OCI-LY3 (cell line): ENCODE data around the gene NOC4L.

Source experiments
- H2AFZ ChIP-seq: fragments of 200-600, 300-600 bp; shearing (Covaris generic); 2 replicates; pipeline ENCODE4 v1.6.0; 2014; ENCODE audit warnings: antibody characterized with exemption, low read depth, low read length
- H3K27ac ChIP-seq: fragments of 200-600, 300-600 bp; sonication (generic); 2 replicates; pipeline ENCODE4 v1.5.1; 2014; ENCODE audit warnings: mild to moderate bottlenecking, low read length, moderate library complexity, mixed read lengths
- H3K27me3 ChIP-seq: fragments of 200-600, 300-600 bp; sonication (generic); 2 replicates; pipeline ENCODE4 v1.6.1; 2014; ENCODE audit warnings: low read depth, low read length, mixed read lengths
- H3K36me3 ChIP-seq: fragments of 200-600, 300-600 bp; sonication (generic); replicated peaks from 2 replicates; pipeline ENCODE3; 2014; ENCODE audit warnings: low read depth, low read length, mixed read lengths
- H3K4me1 ChIP-seq: fragments of 300-600, 200-600 bp; sonication (generic); 2 replicates; pipeline ENCODE4 v1.6.1; 2014; ENCODE audit warnings: low read length, mixed read lengths
- H3K4me2 ChIP-seq: fragments of 200-600, 300-600 bp; sonication (generic); 2 replicates; pipeline ENCODE4 v1.6.1; 2014; ENCODE audit warnings: low read length, mixed read lengths
- H3K4me3 ChIP-seq: fragments of 300-600, 200-600 bp; sonication (generic); 2 replicates; pipeline ENCODE4 v1.5.1; 2014; ENCODE audit warnings: antibody characterized with exemption, mild to moderate bottlenecking, low read length, moderate library complexity
- H3K79me2 ChIP-seq: fragments of 300-600, 200-600 bp; shearing (Covaris generic); 2 replicates; pipeline ENCODE4 v1.6.1; 2014; ENCODE audit warnings: mild to moderate bottlenecking, low read length, mixed read lengths
- H3K9ac ChIP-seq: fragments of 300-600, 200-600 bp; shearing (Covaris generic); 2 replicates; pipeline ENCODE4 v1.6.0; 2014; ENCODE audit warnings: mild to moderate bottlenecking, low read length, moderate library complexity
- H3K9me3 ChIP-seq: fragments of 200-600, 300-600 bp; shearing (Covaris generic); 2 replicates; pipeline ENCODE4 v1.6.1; 2014; ENCODE audit warnings: low read length, mixed read lengths; ENCODE audit not compliant: insufficient read depth
- H4K20me1 ChIP-seq: fragments of 200-600, 300-600 bp; sonication (generic); 2 replicates; pipeline ENCODE4 v1.6.1; 2016; ENCODE audit warnings: low read length, mixed read lengths; ENCODE audit not compliant: insufficient read depth
- EZH2phosphoT487 ChIP-seq: fragments of 200-600 bp; shearing (Covaris generic); IDR thresholded peaks from 2 replicates; pipeline ENCODE4 v1.6.1; 2018; ENCODE audit warnings: antibody characterized with exemption, mixed run types, low read depth
- TF ChIP-seq, protein P1 (sequence below): fragments of 200-600, 300-600 bp; sonication (generic); IDR thresholded peaks from 2 replicates; pipeline ENCODE4 v1.5.1; 2014; ENCODE audit warnings: antibody characterized with exemption, low read length, low read depth

Gene NOC4L

DNA sequence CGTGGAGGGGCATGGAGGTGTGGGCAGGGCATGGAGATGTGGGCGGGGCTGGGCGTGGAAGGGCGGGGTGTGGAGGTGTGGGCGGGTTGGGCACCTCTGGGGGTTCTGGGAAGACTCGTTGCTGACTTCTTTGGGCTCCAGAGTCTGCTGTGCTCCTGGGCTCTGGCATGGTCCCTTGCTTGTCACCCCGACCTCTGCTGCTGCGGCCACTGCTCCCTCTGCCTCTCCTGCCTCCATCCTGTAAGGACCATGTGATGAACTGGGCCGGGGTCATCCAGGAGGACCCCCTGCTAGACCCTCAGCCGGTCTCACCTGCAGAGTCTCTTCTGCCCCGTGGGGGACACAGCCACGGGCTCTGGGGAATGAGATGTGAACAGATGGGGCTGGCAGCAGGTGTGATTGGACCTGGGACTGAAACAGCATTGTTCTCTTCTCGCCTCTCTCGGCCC is 15.3 kb downstream of the NOC4L start:
- Histone ChIP-seq H3K9ac (no peak overlapping the region), H3K27me3 (no peaks in the 10 kb centered on the region), H3K79me2 (no peaks in the 10 kb centered on the region), H2AFZ (no peak overlapping the region), H3K4me3 (no peak overlapping the region), H4K20me1 (peaks cover 3% of the 10 kb centered on the region; the same call in 1 of the 2 replicates), H3K9me3 (peaks cover 9% of the 10 kb centered on the region), H3K36me3 (peaks cover 25% of the 10 kb centered on the region), H3K27ac (no peak overlapping the region), H3K4me1 (peaks cover 3% of the 10 kb centered on the region), H3K4me2 (no peak overlapping the region)
- TF ChIP-seq, protein P1, sequence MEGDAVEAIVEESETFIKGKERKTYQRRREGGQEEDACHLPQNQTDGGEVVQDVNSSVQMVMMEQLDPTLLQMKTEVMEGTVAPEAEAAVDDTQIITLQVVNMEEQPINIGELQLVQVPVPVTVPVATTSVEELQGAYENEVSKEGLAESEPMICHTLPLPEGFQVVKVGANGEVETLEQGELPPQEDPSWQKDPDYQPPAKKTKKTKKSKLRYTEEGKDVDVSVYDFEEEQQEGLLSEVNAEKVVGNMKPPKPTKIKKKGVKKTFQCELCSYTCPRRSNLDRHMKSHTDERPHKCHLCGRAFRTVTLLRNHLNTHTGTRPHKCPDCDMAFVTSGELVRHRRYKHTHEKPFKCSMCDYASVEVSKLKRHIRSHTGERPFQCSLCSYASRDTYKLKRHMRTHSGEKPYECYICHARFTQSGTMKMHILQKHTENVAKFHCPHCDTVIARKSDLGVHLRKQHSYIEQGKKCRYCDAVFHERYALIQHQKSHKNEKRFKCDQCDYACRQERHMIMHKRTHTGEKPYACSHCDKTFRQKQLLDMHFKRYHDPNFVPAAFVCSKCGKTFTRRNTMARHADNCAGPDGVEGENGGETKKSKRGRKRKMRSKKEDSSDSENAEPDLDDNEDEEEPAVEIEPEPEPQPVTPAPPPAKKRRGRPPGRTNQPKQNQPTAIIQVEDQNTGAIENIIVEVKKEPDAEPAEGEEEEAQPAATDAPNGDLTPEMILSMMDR: no peak
- no peak for TF ChIP-seq EZH2phosphoT487

DNA sequence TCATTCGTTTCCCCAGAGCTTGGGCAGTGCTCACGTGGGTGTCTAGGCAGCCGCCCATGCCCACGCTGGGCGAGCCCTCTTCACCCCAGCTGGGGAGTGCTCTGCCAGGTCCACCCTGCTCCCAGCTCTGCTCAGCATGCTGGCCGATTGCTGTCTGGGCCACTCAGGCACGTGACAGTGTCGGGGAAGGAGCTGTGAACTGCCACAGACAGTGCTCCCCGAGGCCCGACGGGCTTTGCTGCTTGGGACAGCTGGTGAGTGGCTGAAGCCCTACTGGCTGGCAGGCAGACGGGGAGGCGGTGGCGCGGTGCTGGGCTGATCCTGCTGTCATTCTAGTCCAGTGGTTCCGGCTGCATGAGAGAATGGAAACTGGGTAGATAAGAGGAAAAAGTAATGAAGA is 15.8 kb downstream of the NOC4L start:
- no peak overlapping the region for H3K9ac ChIP-seq
- H3K79me2 ChIP-seq: no peaks in the 10 kb centered on the region
- H2AFZ ChIP-seq: no peak overlapping the region
- H3K27me3 ChIP-seq: no peaks in the 10 kb centered on the region
- no peak overlapping the region for H3K4me2 ChIP-seq
- H3K9me3 ChIP-seq: peaks cover 9% of the 10 kb centered on the region
- no peaks in the 10 kb centered on the region for H4K20me1 ChIP-seq
- no peak for TF ChIP-seq EZH2phosphoT487
- TF ChIP-seq, protein P1: no peak
- H3K36me3 ChIP-seq: peaks cover 25% of the 10 kb centered on the region
- no peak overlapping the region for H3K27ac ChIP-seq
- H3K4me3 ChIP-seq: no peak overlapping the region
- no peaks in the 10 kb centered on the region for H3K4me1 ChIP-seq

- Histone ChIP-seq H3K79me2 (no peaks in the 10 kb centered on the region), H3K27ac (no peak overlapping the region), H3K4me3 (no peak overlapping the region), H2AFZ (no peak overlapping the region), H3K4me2 (no peak overlapping the region), H4K20me1 (no peaks in the 10 kb centered on the region), H3K9ac (no peak overlapping the region), H3K27me3 (no peaks in the 10 kb centered on the region), H3K36me3 (peaks cover 25% of the 10 kb centered on the region), H3K4me1 (no peaks in the 10 kb centered on the region), H3K9me3 (peaks cover 9% of the 10 kb centered on the region)
- TF ChIP-seq EZH2phosphoT487: no peak
- TF ChIP-seq, protein P1: no peak
Observed at GRCh38 chr12:132160601-132161035, 16.4 kb downstream of the NOC4L start.

GRCh38 chr12:132161036-132161781 is 17.0 kb downstream of the NOC4L start:
- TF ChIP-seq EZH2phosphoT487: no peak
- TF ChIP-seq, protein P1: no peak
- Histone ChIP-seq H4K20me1 (no peaks in the 10 kb centered on the region), H3K4me3 (no peak overlapping the region), H3K79me2 (no peaks in the 10 kb centered on the region), H3K9me3 (peaks cover 9% of the 10 kb centered on the region), H3K36me3 (peaks cover 21% of the 10 kb centered on the region), H3K9ac (no peak overlapping the region), H3K27me3 (no peaks in the 10 kb centered on the region), H3K4me2 (no peak overlapping the region), H3K27ac (no peak overlapping the region), H3K4me1 (no peaks in the 10 kb centered on the region), H2AFZ (no peak overlapping the region)
